ENCODE data around the gene KRT4. TPM values are rescaled to one million over a fixed set of nuclear protein-coding genes. Genes with fewer than 3 reads are reported as not detected.

Gene KRT4
- total and polyA plus RNA-seq, 2 experiments from 2014 or later = 0.22 TPM; not detected in 1

DNA sequence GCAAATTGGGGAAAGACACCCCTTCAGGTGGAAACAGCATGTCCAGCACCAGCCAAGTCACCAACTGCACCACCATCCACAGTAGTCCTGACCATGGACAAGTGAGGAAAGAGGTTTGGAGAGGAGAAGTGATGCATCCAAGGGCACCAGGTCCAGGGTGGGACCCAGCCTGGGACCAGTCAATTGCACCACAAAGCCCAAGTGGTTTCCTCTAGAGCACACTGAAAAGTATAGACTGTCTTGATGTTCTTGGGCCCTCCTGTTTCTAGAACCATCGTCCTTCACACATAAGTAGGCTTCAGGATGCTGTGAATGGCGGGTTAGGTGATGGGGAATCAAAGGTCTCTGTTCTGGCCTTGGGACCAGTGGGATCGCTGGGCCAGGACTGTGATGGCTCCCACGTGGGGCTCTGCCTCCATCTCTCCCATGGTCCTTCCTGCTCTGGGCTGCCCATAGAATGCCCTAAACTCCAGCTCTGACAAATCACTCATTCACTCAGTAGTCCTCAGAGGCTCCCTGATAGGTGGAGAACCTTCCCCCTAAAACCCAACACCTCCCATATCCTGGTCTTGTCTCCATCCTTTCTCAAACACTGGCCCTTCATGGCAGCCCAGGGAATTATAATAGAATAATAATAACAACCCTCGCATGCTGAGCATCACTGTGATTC lies 11.0 kb upstream of the KRT4 start:
- H2AFZ ChIP-seq = no peak overlapping the region
- no peak for TF ChIP-seq EZH2phosphoT487 (IDR thresholded peaks at IDR 0.05; ENCODE audit: insufficient read depth, low read depth)
- no peak for TF ChIP-seq EZH2 (IDR thresholded peaks at IDR 0.05; ENCODE audit: insufficient read depth, poor library complexity, severe bottlenecking)
- H3K9ac ChIP-seq = no peak overlapping the region
- no peaks in the 10 kb centered on the region; the same call in 1 of the 2 replicates for H3K9me2 ChIP-seq (ENCODE audit: insufficient read depth)
- H3K9me3 ChIP-seq (ENCODE audit: low read depth) = no peaks in the 10 kb centered on the region
- peaks cover 4% of the 10 kb centered on the region; the same call in 1 of the 2 replicates for H3K27me3 ChIP-seq (replicated peaks; ENCODE audit: insufficient read depth)
- no peak for DNase-seq
- peaks cover 18% of the 10 kb centered on the region for H3K4me1 ChIP-seq (ENCODE audit: insufficient read depth)
- peaks cover 8% of the 10 kb centered on the region; the same call in 1 of the 2 replicates for H3F3A ChIP-seq (ENCODE audit: insufficient read depth)
- no peaks in the 10 kb centered on the region for H4K20me1 ChIP-seq (ENCODE audit: insufficient read depth)
- H3K4me2 ChIP-seq (ENCODE audit: unreplicated experiment) = no peak overlapping the region
- no peaks in the 10 kb centered on the region for H3K79me2 ChIP-seq (ENCODE audit: insufficient read depth)
- 65 to 66% methylated on average over 5 of the region's 5 CpGs for WGBS, 2 experiments (ENCODE audit: low coverage in 1 of 2, low lambda C conversion rate in 2 of 2, missing lambda C conversion rate in 2 of 2)
- H3K27ac ChIP-seq = no peak overlapping the region
- H3K4me3 ChIP-seq = no peak overlapping the region
- in situ Hi-C loops (cut with MboI) = no loop called here
- no peaks in the 10 kb centered on the region for H3K36me3 ChIP-seq (ENCODE audit: low read depth)

DNA sequence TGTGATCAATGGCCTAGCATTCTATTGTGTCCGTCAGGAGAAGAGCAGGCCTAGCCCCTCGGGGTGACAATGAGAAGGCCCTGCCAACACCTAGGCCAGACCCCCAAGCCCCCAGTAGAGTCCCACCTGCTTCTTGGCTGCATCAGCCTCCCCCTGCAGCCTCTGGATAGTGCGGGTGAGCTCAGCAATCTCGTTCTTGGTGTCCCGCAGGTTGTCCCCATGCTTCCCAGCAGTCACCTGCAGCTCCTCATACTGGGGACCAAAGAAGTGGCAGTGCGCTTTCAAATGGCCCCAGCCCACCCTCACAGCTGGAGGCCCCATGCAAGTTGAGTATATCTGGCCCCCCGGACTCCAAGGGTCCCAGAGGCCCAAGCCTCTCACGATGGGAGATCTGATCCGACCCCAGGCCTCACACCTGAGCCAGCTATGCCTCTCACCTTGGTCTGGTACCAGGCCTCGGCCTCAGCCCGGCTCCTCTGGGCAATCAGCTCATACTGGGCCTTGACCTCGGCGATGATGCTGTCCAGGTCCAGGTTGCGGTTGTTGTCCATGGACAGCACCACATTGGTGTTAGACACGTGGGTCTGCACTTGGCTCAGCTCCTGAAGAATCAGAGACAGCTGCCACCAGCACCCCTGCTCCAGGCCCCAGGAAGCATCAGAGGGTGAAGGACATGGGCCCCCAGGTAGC lies 10.0 kb upstream of the KRT4 start:
- Histone ChIP-seq H4K20me1 (ENCODE audit: insufficient read depth) (no peaks in the 10 kb centered on the region), H3K36me3 (ENCODE audit: low read depth) (no peaks in the 10 kb centered on the region), H2AFZ (no peak overlapping the region), H3K9me2 (ENCODE audit: insufficient read depth) (no peaks in the 10 kb centered on the region; the same call in 1 of the 2 replicates), H3K27ac (no peak overlapping the region), H3K4me1 (ENCODE audit: insufficient read depth) (peaks cover 18% of the 10 kb centered on the region), H3K4me2 (ENCODE audit: unreplicated experiment) (no peak overlapping the region), H3K9ac (no peak overlapping the region), H3F3A (ENCODE audit: insufficient read depth) (peaks cover 8% of the 10 kb centered on the region; the same call in 1 of the 2 replicates), H3K4me3 (no peak overlapping the region), H3K9me3 (ENCODE audit: low read depth) (no peaks in the 10 kb centered on the region), H3K79me2 (ENCODE audit: insufficient read depth) (no peaks in the 10 kb centered on the region), H3K27me3 (replicated peaks; ENCODE audit: insufficient read depth) (peaks cover 11% of the 10 kb centered on the region)
- no peak for DNase-seq
- in situ Hi-C loops (cut with MboI) = no loop called here
- TF ChIP-seq EZH2 (IDR thresholded peaks at IDR 0.05; ENCODE audit: insufficient read depth, poor library complexity, severe bottlenecking) = no peak
- no peak for TF ChIP-seq EZH2phosphoT487 (IDR thresholded peaks at IDR 0.05; ENCODE audit: insufficient read depth, low read depth)
- 77 to 86% methylated on average over 15 of the region's 15 CpGs for WGBS, 2 experiments (ENCODE audit: low coverage in 1 of 2, low lambda C conversion rate in 2 of 2, missing lambda C conversion rate in 2 of 2)

DNA sequence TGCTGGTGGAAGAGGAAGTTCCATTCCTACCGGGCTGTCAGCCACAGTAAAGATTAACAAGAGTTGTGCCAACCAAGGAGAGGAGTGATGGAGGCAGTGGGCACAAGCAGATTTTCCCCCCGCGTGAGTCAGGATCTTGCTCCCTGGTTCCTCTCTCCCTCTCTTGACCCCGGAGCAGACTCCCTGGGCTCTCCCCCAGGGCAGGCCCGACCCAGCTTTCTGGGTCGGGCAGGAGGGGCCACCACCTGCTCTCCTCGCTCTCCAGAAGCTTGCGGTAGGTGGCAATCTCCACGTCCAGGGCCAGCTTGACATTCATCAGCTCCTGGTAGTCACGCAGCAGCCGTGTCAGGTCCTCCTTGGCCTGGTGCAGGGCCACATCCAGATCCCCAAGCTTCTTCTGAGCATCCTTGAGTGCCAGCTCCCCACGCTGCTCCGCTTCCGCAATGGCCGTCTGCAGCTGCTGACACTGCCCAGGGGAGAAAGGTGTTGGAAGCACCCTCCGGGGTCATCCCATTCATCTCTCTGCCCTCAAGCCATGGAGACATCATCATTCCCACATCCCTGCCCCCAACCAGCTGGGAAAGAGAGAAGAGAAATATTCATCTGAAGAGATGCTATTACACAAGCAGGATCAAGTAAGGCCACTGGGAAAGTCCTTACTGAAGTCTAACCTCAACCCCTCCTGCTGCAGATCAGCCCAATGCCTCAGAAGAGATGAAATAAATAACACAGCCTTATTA lies 9.0 kb upstream of the KRT4 start:
- H3K27ac ChIP-seq = no peak overlapping the region
- no peaks in the 10 kb centered on the region for H3K79me2 ChIP-seq (ENCODE audit: insufficient read depth)
- TF ChIP-seq EZH2phosphoT487 (IDR thresholded peaks at IDR 0.05; ENCODE audit: insufficient read depth, low read depth) = no peak
- TF ChIP-seq EZH2 (IDR thresholded peaks at IDR 0.05; ENCODE audit: insufficient read depth, poor library complexity, severe bottlenecking) = no peak
- H3K4me1 ChIP-seq (ENCODE audit: insufficient read depth) = peaks cover 9% of the 10 kb centered on the region; the same call in 1 of the 2 replicates
- no peak overlapping the region for H3K9ac ChIP-seq
- in situ Hi-C loops (cut with MboI) = no loop called here
- DNase-seq = no peak
- no peaks in the 10 kb centered on the region for H3K36me3 ChIP-seq (ENCODE audit: low read depth)
- 0 out of 2 replicates have a peak, but pooled peaks cover 1% of the 10 kb centered on the region for H3F3A ChIP-seq (ENCODE audit: insufficient read depth)
- peaks cover 20% of the 10 kb centered on the region for H3K27me3 ChIP-seq (replicated peaks; ENCODE audit: insufficient read depth)
- 64 to 67% methylated on average over 16 of the region's 16 CpGs for WGBS, 2 experiments (ENCODE audit: low coverage in 1 of 2, low lambda C conversion rate in 2 of 2, missing lambda C conversion rate in 2 of 2)
- no peak overlapping the region for H3K4me2 ChIP-seq (ENCODE audit: unreplicated experiment)
- H4K20me1 ChIP-seq (ENCODE audit: insufficient read depth) = no peaks in the 10 kb centered on the region
- no peaks in the 10 kb centered on the region for H3K9me3 ChIP-seq (ENCODE audit: low read depth)
- H3K9me2 ChIP-seq (ENCODE audit: insufficient read depth) = no peaks in the 10 kb centered on the region; the same call in 1 of the 2 replicates
- H2AFZ ChIP-seq = no peak overlapping the region
- no peak overlapping the region for H3K4me3 ChIP-seq

Measured in GM23248 (cell line).